G401 (cell line): Measurements from ENCODE around the gene RPS4Y1. TPM values are rescaled to one million over a fixed set of nuclear protein-coding genes. Genes with fewer than 3 reads are reported as not detected.
"Not testable (repeated sequence)": the region's sequence is repeated elsewhere in the genome, so short reads cannot be mapped to it uniquely, and the experiment has no call there.

Source experiments
- DNase-seq: peaks from one replicate; pipeline ENCODE4 v3.0.0-alpha.2; 2015; ENCODE audit warnings: low spot score
- in situ Hi-C: cut with HindIII; loops from 2 replicates; pipeline ENCODE4 v1.10.0; 2016; ENCODE audit warnings: low sequenced_read_pairs, mixed read lengths
- total RNA-seq: library from RNA; depleted of rRNA; stranded (reverse); fragments of >200 nt; shearing (Covaris generic); gene quantifications from 2 replicates; pipeline ENCODE4 v1.2.3, GENCODE V29; 2014; rRNA removed

RPS4Y1 gene
- total RNA-seq, 1 experiment from 2014 or later: 472 TPM

GRCh38 chrY:2868035-2868607, 26.7 kb downstream of the RPS4Y1 start:
- in situ Hi-C loops: no loop called here
- DNase-seq: no peak

- in situ Hi-C loops, DNase-seq: not testable (repeated sequence)
Observed at GRCh38 chrY:2872234-2872633, 30.8 kb downstream of the RPS4Y1 start.

GRCh38 chrY:2874211-2874610, 32.8 kb downstream of the RPS4Y1 start:
- in situ Hi-C loops: no loop called here
- no peak for DNase-seq

- DNase-seq: no peak
- in situ Hi-C loops: no loop called here
Observed at GRCh38 chrY:2883561-2883960, 42.2 kb downstream of the RPS4Y1 start.

GRCh38 chrY:2885880-2886279, 44.5 kb downstream of the RPS4Y1 start:
- in situ Hi-C loops: no loop called here
- DNase-seq: no peak

GRCh38 chrY:2887386-2887785, 46.0 kb downstream of the RPS4Y1 start:
- in situ Hi-C loops: no loop called here
- DNase-seq: no peak

- in situ Hi-C loops: no loop called here
- DNase-seq: no peak
Observed at GRCh38 chrY:2887955-2888354, 46.6 kb downstream of the RPS4Y1 start.

- DNase-seq: no peak
- in situ Hi-C loops: no loop called here
Observed at GRCh38 chrY:2893471-2893870, 52.1 kb downstream of the RPS4Y1 start.

GRCh38 chrY:2896050-2896449, 54.6 kb downstream of the RPS4Y1 start:
- DNase-seq: no peak

GRCh38 chrY:2907356-2907755, 66.0 kb downstream of the RPS4Y1 start:
- no peak for DNase-seq
- in situ Hi-C loops: no loop called here

More at GRCh38 chrY:2896050-2896449, 54.6 kb downstream of the RPS4Y1 start:
- in situ Hi-C loops: no loop called here

GRCh38 chrY:2913066-2913815, 71.8 kb downstream of the RPS4Y1 start:
- DNase-seq: no peak

More at GRCh38 chrY:2913066-2913815, 71.8 kb downstream of the RPS4Y1 start:
- in situ Hi-C loops: no loop called here

Other genes with a start within 250 kb of the RPS4Y1 start
- gene SRY, start 53.9 kb upstream of the RPS4Y1 start, total RNA-seq: not detected in 2 replicates
- gene ZFY, start 93.8 kb downstream of the RPS4Y1 start, total RNA-seq: 5.2 and 16.8 TPM in 2 replicates